Keratinocyte (primary cell): ENCODE measurements around the gene GMFB. TPM values are rescaled to one million over a fixed set of nuclear protein-coding genes. Genes with fewer than 3 reads are reported as not detected.
"Not testable (repeated sequence)": the region's sequence is repeated elsewhere in the genome, so short reads cannot be mapped to it uniquely, and the experiment has no call there.

ENCODE experiments used
- DNase-seq: peaks from one replicate; pipeline ENCODE4 v3.0.0-alpha.2; 2011; ENCODE audit warnings: low read depth, missing footprints, low spot score
- FAIRE-seq: peaks from 2 replicates; lab custom pipeline; 2011; peaks lifted over from hg19 to GRCh38; lab: Jason Lieb, UNC
- H2AFZ ChIP-seq: 2 replicates; pipeline ENCODE4 v1.6.0; 2012; ENCODE audit warnings: low read length, control low read depth, inconsistent platforms; ENCODE audit not compliant: control insufficient read depth
- H3K27ac ChIP-seq: 2 replicates; pipeline ENCODE4 v1.5.1; 2011; ENCODE audit warnings: low read length; ENCODE audit not compliant: control insufficient read depth, insufficient read depth
- H3K27me3 ChIP-seq: 3 replicates; pipeline ENCODE4 v1.6.0; 2011; ENCODE audit warnings: low read length; ENCODE audit not compliant: control insufficient read depth, insufficient read depth; ENCODE audit errors: extremely low read depth
- H3K36me3 ChIP-seq, 2 experiments: 2 replicates in 1 of 2; 3 replicates in 1 of 2; pipeline ENCODE4 v1.5.1; 2011; ENCODE audit warnings: low read length in 2 of 2, mild to moderate bottlenecking in 1 of 2; ENCODE audit not compliant: control insufficient read depth in 2 of 2, insufficient read depth in 2 of 2; ENCODE audit errors: extremely low read depth in 1 of 2
- H3K4me1 ChIP-seq: 3 replicates; pipeline ENCODE4 v1.5.1; 2011; ENCODE audit warnings: low read length; ENCODE audit not compliant: control insufficient read depth, insufficient read depth; ENCODE audit errors: extremely low read depth
- H3K4me2 ChIP-seq: 3 replicates; pipeline ENCODE4 v1.6.0; 2011; ENCODE audit warnings: low read depth, low read length; ENCODE audit not compliant: control insufficient read depth, insufficient read depth; ENCODE audit errors: extremely low read depth
- H3K4me3 ChIP-seq, 3 experiments: fragments of 200-600 bp in 1 of 3; sonication (generic) in 1 of 3; 2 replicates in 2 of 3; 3 replicates in 1 of 3; pipeline ENCODE4 v1.5.1; 2011 to 2016; ENCODE audit warnings: low read length in 3 of 3, mild to moderate bottlenecking in 3 of 3, control low read depth in 2 of 3, inconsistent platforms in 1 of 3, low read depth in 1 of 3, mixed read lengths in 1 of 3, mixed run types in 1 of 3, moderate library complexity in 1 of 3; ENCODE audit not compliant: control insufficient read depth in 2 of 3, insufficient read depth in 2 of 3; ENCODE audit errors: extremely low read depth in 1 of 3
- H3K79me2 ChIP-seq: 2 replicates; pipeline ENCODE4 v1.6.0; 2012; ENCODE audit warnings: low read length; ENCODE audit not compliant: control insufficient read depth, insufficient read depth
- H3K9ac ChIP-seq: 3 replicates; pipeline ENCODE4 v1.6.0; 2011; ENCODE audit warnings: low read length; ENCODE audit not compliant: control insufficient read depth, insufficient read depth; ENCODE audit errors: extremely low read depth
- H3K9me1 ChIP-seq: 3 replicates; pipeline ENCODE4 v1.6.0; 2011; ENCODE audit warnings: low read length; ENCODE audit not compliant: control insufficient read depth, insufficient read depth; ENCODE audit errors: extremely low read depth
- H3K9me3 ChIP-seq: 2 replicates; pipeline ENCODE4 v1.5.1; 2012; ENCODE audit warnings: low read depth, low read length; ENCODE audit not compliant: control insufficient read depth
- H4K20me1 ChIP-seq: 3 replicates; pipeline ENCODE4 v1.6.0; 2011; ENCODE audit warnings: low read length; ENCODE audit not compliant: control insufficient read depth, insufficient read depth; ENCODE audit errors: extremely low read depth
- CTCF ChIP-seq, 3 experiments: IDR thresholded peaks in 1 of 3; conservative IDR thresholded peaks in 1 of 3; optimal IDR thresholded peaks in 1 of 3; 2 replicates in 2 of 3; 3 replicates in 1 of 3; pipeline versions ENCODE3 to v1.5.1; 2011; ENCODE audit warnings: low read length in 3 of 3, mild to moderate bottlenecking in 3 of 3, moderate library complexity in 2 of 3, control low read depth in 1 of 3, inconsistent platforms in 1 of 3; ENCODE audit not compliant: insufficient read depth in 2 of 3; ENCODE audit errors: extremely low read depth in 1 of 3
- EZH2 ChIP-seq: IDR thresholded peaks from one replicate; pipeline ENCODE4 v1.6.1; 2012; ENCODE audit warnings: inconsistent platforms, mild to moderate bottlenecking, low read length, moderate library complexity
- dilution Hi-C: fragments of 300-500 bp; cut with MboI; formaldehyde crosslinking; loops from one replicate; pipeline ENCODE4 v1.7.0; 2020; ENCODE audit warnings: low sequenced_read_pairs; ENCODE audit not compliant: extremely low pct_ligation_motif_present
- polyA plus RNA-seq, 5 experiments: library from polyadenylated mRNA; depleted of rRNA in 3 of 5; stranded (reverse) in 3 of 5; stranded (forward) in 1 of 5; unstranded in 1 of 5; fragments of >200 nt; gene quantifications; 1 replicate in 1 of 5; 2 replicates in 3 of 5; 3 replicates in 1 of 5; pipeline versions ENCODE4 v1.2.1 to v1.2.3, GENCODE V29; 2011 to 2012; ENCODE audit warnings: missing spikeins in 2 of 5, low read depth in 1 of 5, low replicate concordance in 1 of 5

Gene GMFB
- polyA plus RNA-seq, 1 donor (not counting 4 experiments of a cell fraction or from before 2014, with no cell fraction given), result 50.5 TPM

GRCh38 chr14:54456820-54457608 lies 31.8 kb downstream of the GMFB start:
- dilution Hi-C loops, H3K9ac ChIP-seq, FAIRE-seq, DNase-seq, H3K4me1 ChIP-seq, H3K9me1 ChIP-seq, H3K27me3 ChIP-seq, H3K4me3 ChIP-seq, H3K9me3 ChIP-seq, H3K27ac ChIP-seq, H2AFZ ChIP-seq, H3K36me3 ChIP-seq, H3K79me2 ChIP-seq, H3K4me2 ChIP-seq, H4K20me1 ChIP-seq: not testable (repeated sequence)

GRCh38 chr14:54455363-54455762 lies 33.4 kb downstream of the GMFB start:
- Histone ChIP-seq H3K9ac (no peak overlapping the region), H3K9me3 (no peaks in the 10 kb centered on the region), H4K20me1 (no peaks in the 10 kb centered on the region), H3K4me2 (no peak overlapping the region), H3K36me3 (no peaks in the 10 kb centered on the region), H3K9me1 (no peaks in the 10 kb centered on the region), H3K4me1 (peaks cover 7% of the 10 kb centered on the region), H3K27ac (no peak overlapping the region), H3K4me3 (no peak overlapping the region), H3K79me2 (no peaks in the 10 kb centered on the region), H2AFZ (no peak overlapping the region), H3K27me3 (no peaks in the 10 kb centered on the region)
- TF ChIP-seq CTCF (optimal IDR thresholded peaks at IDR 0.05 in 1 of 3, IDR thresholded peaks at IDR 0.05 in 1 of 3, conservative IDR thresholded peaks at IDR 0.05 in 1 of 3; ENCODE audit: extremely low read depth in 1 of 3, insufficient read depth in 2 of 3, low read length in 3 of 3), result no peak
- TF ChIP-seq EZH2, result no peak
- dilution Hi-C loops, result no loop called here
- FAIRE-seq, result no peak
- no peak for DNase-seq

- H3K9me1 ChIP-seq, H3K27me3 ChIP-seq, H3K79me2 ChIP-seq, H3K36me3 ChIP-seq, FAIRE-seq, H3K4me3 ChIP-seq, DNase-seq, H2AFZ ChIP-seq, H3K9me3 ChIP-seq, H3K4me1 ChIP-seq, dilution Hi-C loops, H3K9ac ChIP-seq, H4K20me1 ChIP-seq, H3K27ac ChIP-seq, H3K4me2 ChIP-seq: not testable (repeated sequence)
Observed at GRCh38 chr14:54453990-54454389, 34.8 kb downstream of the GMFB start.
